ENCODE measurements around the gene CACNA1B. TPM values are rescaled to one million over a fixed set of nuclear protein-coding genes. Genes with fewer than 3 reads are reported as not detected.
"Not testable (repeated sequence)": the region's sequence is repeated elsewhere in the genome, so short reads cannot be mapped to it uniquely, and the experiment has no call there.

The CACNA1B gene
- polyA plus RNA-seq, 1 donor = 1.3 TPM

- not testable (repeated sequence) for DNase-seq
These were observed 289.2 kb downstream of the CACNA1B start for GRCh38 chr9:138166793-138167192.
